Body of pancreas (tissue), 4 donors: Measurements from ENCODE around the gene HOXB13. TPM values are rescaled to one million over a fixed set of nuclear protein-coding genes. Genes with fewer than 3 reads are reported as not detected.

Source experiments
- ATAC-seq: fragments of 150-250 bp; one replicate; pipeline ENCODE4 v1.9.1; 2016
- DNase-seq, 4 donors: peaks; one replicate each; pipeline ENCODE4 v3.0.0-alpha.2; 2019
- H3K27ac ChIP-seq, 4 donors: fragments of 200-600 bp; sonication (generic); 1 replicate in 3 of 4; 2 replicates in 1 of 4; pipeline versions ENCODE4 v1.5.1 to v1.6.1; 2016 to 2019; ENCODE audit warnings: mild to moderate bottlenecking in 1 of 4, mixed read lengths in 1 of 4, moderate library complexity in 1 of 4
- H3K27me3 ChIP-seq, 2 donors: fragments of 200-600 bp; sonication (generic); one replicate each; pipeline ENCODE4 v1.6.0; 2016; ENCODE audit warnings: mild to moderate bottlenecking in 1 of 2
- H3K36me3 ChIP-seq, 2 donors: fragments of 200-600 bp; sonication (generic); replicated peaks in 1 of 2; 2 replicates each; pipeline ENCODE4 v1.5.1; 2016; ENCODE audit warnings: low read depth in 2 of 2; ENCODE audit not compliant: insufficient read depth in 1 of 2
- H3K4me1 ChIP-seq: fragments of 200-600 bp; sonication (generic); one replicate; pipeline ENCODE4 v1.6.0; 2016
- H3K4me3 ChIP-seq, 2 donors: fragments of 200-600 bp; sonication (generic); 1 replicate in 1 of 2; 2 replicates in 1 of 2; pipeline ENCODE4 v1.5.1; 2016 to 2019
- H3K9me3 ChIP-seq, 3 donors: fragments of 200-600 bp; sonication (generic); 1 replicate in 2 of 3; 2 replicates in 1 of 3; pipeline ENCODE4 v1.5.1; 2016
- POLR2A ChIP-seq, 3 donors: fragments of 450-650 bp; IDR thresholded peaks; one replicate each; pipeline ENCODE4 v1.6.1; 2016; ENCODE audit warnings: antibody characterized with exemption in 3 of 3, mild to moderate bottlenecking in 2 of 3
- WGBS, 2 donors: methylation state at CpG; one replicate each; pipeline ENCODE4 v1.1.5; 2017; 5-methylcytosine and 5-hydroxymethylcytosine counted together
- intact Hi-C: fragments of 100-400 bp; cut with DNase I; formaldehyde crosslinking; loops from one replicate; pipeline ENCODE4 v1.15.1; 2023
- total RNA-seq, 2 donors: library from RNA; depleted of rRNA; stranded (reverse); fragments of >200 nt; gene quantifications; one replicate each; pipeline ENCODE4 v1.1.0, GENCODE V29; 2016
- TF ChIP-seq, protein P1 (sequence below), 7 experiments: fragments of 450-650 bp in 4 of 7; fragments of 200-600 bp in 3 of 7; sonication (generic) in 3 of 7; IDR thresholded peaks; one replicate each; pipeline ENCODE4 v1.5.1; 2016 to 2019; ENCODE audit warnings: antibody characterized with exemption in 7 of 7

The HOXB13 gene
- total RNA-seq, 2 donors from 2014 or later = not detected

GRCh38 chr17:48729335-48730239, 1.0 kb upstream of the HOXB13 start:
- 14 to 19% methylated on average over 17 to 19 of the region's 19 CpGs for WGBS, 2 donors
- no peaks in the 10 kb centered on the region for H3K9me3 ChIP-seq
- H3K4me3 ChIP-seq = no peak overlapping the region
- no peak overlapping the region for H3K27ac ChIP-seq
- intact Hi-C loops = loop anchor here (10.0 kb wide), 1 partner anchor 155 kb away; no protein-coding TSS in a partner anchor
- ATAC-seq (no peak), DNase-seq (no peak)
- no peaks in the 10 kb centered on the region for H3K36me3 ChIP-seq
- TF ChIP-seq, protein P1, sequence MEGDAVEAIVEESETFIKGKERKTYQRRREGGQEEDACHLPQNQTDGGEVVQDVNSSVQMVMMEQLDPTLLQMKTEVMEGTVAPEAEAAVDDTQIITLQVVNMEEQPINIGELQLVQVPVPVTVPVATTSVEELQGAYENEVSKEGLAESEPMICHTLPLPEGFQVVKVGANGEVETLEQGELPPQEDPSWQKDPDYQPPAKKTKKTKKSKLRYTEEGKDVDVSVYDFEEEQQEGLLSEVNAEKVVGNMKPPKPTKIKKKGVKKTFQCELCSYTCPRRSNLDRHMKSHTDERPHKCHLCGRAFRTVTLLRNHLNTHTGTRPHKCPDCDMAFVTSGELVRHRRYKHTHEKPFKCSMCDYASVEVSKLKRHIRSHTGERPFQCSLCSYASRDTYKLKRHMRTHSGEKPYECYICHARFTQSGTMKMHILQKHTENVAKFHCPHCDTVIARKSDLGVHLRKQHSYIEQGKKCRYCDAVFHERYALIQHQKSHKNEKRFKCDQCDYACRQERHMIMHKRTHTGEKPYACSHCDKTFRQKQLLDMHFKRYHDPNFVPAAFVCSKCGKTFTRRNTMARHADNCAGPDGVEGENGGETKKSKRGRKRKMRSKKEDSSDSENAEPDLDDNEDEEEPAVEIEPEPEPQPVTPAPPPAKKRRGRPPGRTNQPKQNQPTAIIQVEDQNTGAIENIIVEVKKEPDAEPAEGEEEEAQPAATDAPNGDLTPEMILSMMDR (IDR thresholded peaks at IDR 0.05) = no peak
- TF ChIP-seq POLR2A (IDR thresholded peaks at IDR 0.05) = no peak
- H3K27me3 ChIP-seq = peaks cover 0 to 75% of the 10 kb centered on the region in 2 donors
- H3K4me1 ChIP-seq = peaks cover 27% of the 10 kb centered on the region

GRCh38 chr17:48727415-48728175, 955 bp downstream of the HOXB13 start:
- TF ChIP-seq POLR2A (IDR thresholded peaks at IDR 0.05) = no peak
- ATAC-seq (no peak), DNase-seq (no peak)
- intact Hi-C loops = loop anchor here (10.0 kb wide), 1 partner anchor 157 kb away; no protein-coding TSS in a partner anchor
- Histone ChIP-seq H3K4me3 (no peak overlapping the region), H3K36me3 (no peaks in the 10 kb centered on the region), H3K27ac (no peak overlapping the region), H3K4me1 (peaks cover 24% of the 10 kb centered on the region), H3K27me3 (peaks cover 0 to 75% of the 10 kb centered on the region in 2 donors), H3K9me3 (no peaks in the 10 kb centered on the region)
- 24 to 26% methylated on average over 8 to 9 of the region's 9 CpGs for WGBS, 2 donors

- no peaks in the 10 kb centered on the region for H3K9me3 ChIP-seq
- ATAC-seq (no peak), DNase-seq (no peak)
- WGBS, 2 donors = 6 to 8% methylated on average over 11 to 20 of the region's 20 CpGs
- peaks cover 24% of the 10 kb centered on the region for H3K4me1 ChIP-seq
- intact Hi-C loops = loop anchor here (10.0 kb wide), 1 partner anchor 158 kb away; no protein-coding TSS in a partner anchor
- H3K4me3 ChIP-seq = no peak overlapping the region
- peaks cover 0 to 78% of the 10 kb centered on the region in 2 donors for H3K27me3 ChIP-seq
- TF ChIP-seq POLR2A (IDR thresholded peaks at IDR 0.05) = no peak
- TF ChIP-seq, protein P1 (IDR thresholded peaks at IDR 0.05) = no peak
- no peak overlapping the region for H3K27ac ChIP-seq
- H3K36me3 ChIP-seq = no peaks in the 10 kb centered on the region
Measured at GRCh38 chr17:48726916-48727286, 1.6 kb downstream of the HOXB13 start.

GRCh38 chr17:48726114-48726915, 2.2 kb downstream of the HOXB13 start:
- Histone ChIP-seq H3K9me3 (no peaks in the 10 kb centered on the region), H3K27me3 (peaks cover 0 to 79% of the 10 kb centered on the region in 2 donors), H3K36me3 (no peaks in the 10 kb centered on the region), H3K4me1 (peaks cover 24% of the 10 kb centered on the region), H3K27ac (no peak overlapping the region), H3K4me3 (no peak overlapping the region)
- intact Hi-C loops = loop anchor here (10.0 kb wide), 1 partner anchor 158 kb away; no protein-coding TSS in a partner anchor
- DNase-seq (no peak), ATAC-seq (no peak)
- TF ChIP-seq, protein P1 (IDR thresholded peaks at IDR 0.05) = no peak
- TF ChIP-seq POLR2A (IDR thresholded peaks at IDR 0.05) = no peak
- 10% methylated on average over 19 to 20 of the region's 20 CpGs for WGBS, 2 donors
